Ascending aorta (tissue), 2 donors: Measurements from ENCODE around the gene SH2D3C. TPM values are rescaled to one million over a fixed set of nuclear protein-coding genes. Genes with fewer than 3 reads are reported as not detected.
A peak's percentile ranks its signal among the peaks of the same experiment; 100 is the strongest.

Experiments
- DNase-seq, 2 donors: peaks; one replicate each; pipeline ENCODE4 v3.0.0-alpha.2; 2019; ENCODE audit warnings: low spot score in 2 of 2
- H3K27ac ChIP-seq, 2 donors: fragments of 200-600 bp; sonication (generic); one replicate each; pipeline ENCODE4 v1.5.1; 2016 to 2017; ENCODE audit warnings: mild to moderate bottlenecking in 1 of 2
- H3K27me3 ChIP-seq: fragments of 200-600 bp; sonication (generic); one replicate; pipeline ENCODE4 v1.5.1; 2017
- H3K36me3 ChIP-seq, 2 donors: fragments of 200-600 bp; sonication (generic); one replicate each; pipeline ENCODE4 v1.5.1; 2016
- H3K4me1 ChIP-seq, 2 donors: fragments of 200-600 bp; sonication (generic); one replicate each; pipeline ENCODE4 v1.5.1; 2016 to 2017; ENCODE audit warnings: mild to moderate bottlenecking in 1 of 2
- H3K4me3 ChIP-seq, 2 donors: fragments of 200-600 bp; sonication (generic); one replicate each; pipeline ENCODE4 v1.5.1; 2016 to 2017; ENCODE audit warnings: mild to moderate bottlenecking in 1 of 2
- H3K9me3 ChIP-seq, 2 donors: fragments of 200-600 bp; sonication (generic); one replicate each; pipeline ENCODE4 v1.5.1; 2016
- CTCF ChIP-seq, 3 experiments: fragments of 200-600 bp in 2 of 3; fragments of 450-650 bp in 1 of 3; sonication (generic) in 2 of 3; IDR thresholded peaks; one replicate each; pipeline ENCODE4 v1.5.1; 2016 to 2019; ENCODE audit warnings: antibody characterized with exemption in 3 of 3, mild to moderate bottlenecking in 1 of 3, moderate library complexity in 1 of 3
- intact Hi-C: fragments of 100-400 bp; cut with DNase I; formaldehyde crosslinking; loops from one replicate; pipeline ENCODE4 v1.15.1; 2023
- total RNA-seq: library from RNA; depleted of rRNA; stranded (reverse); fragments of >200 nt; gene quantifications from one replicate; pipeline ENCODE4 v1.1.0, GENCODE V29; 2016

Gene SH2D3C
- total RNA-seq, result 49.5 TPM

- H3K36me3 ChIP-seq, result no peaks in the 10 kb centered on the region
- no peak within 1 kb of the TSS for H3K27ac ChIP-seq
- TF ChIP-seq CTCF (IDR thresholded peaks at IDR 0.05), result no peak
- no peak for DNase-seq
- no peaks in the 10 kb centered on the region for H3K4me1 ChIP-seq
- H3K4me3 ChIP-seq, result peak within 1 kb of the TSS in 1 of 2 donors; percentile 27
- H3K27me3 ChIP-seq, result no peaks in the 10 kb centered on the region
- H3K9me3 ChIP-seq, result no peaks in the 10 kb centered on the region
- intact Hi-C loops, result no loop called here
Measured at GRCh38 chr9:127778280-127779135, at the start of gene SH2D3C. SH2D3C (minus strand) TSS chr9:127778666; CDS start chr9:127778627, 39 bp downstream.

DNA sequence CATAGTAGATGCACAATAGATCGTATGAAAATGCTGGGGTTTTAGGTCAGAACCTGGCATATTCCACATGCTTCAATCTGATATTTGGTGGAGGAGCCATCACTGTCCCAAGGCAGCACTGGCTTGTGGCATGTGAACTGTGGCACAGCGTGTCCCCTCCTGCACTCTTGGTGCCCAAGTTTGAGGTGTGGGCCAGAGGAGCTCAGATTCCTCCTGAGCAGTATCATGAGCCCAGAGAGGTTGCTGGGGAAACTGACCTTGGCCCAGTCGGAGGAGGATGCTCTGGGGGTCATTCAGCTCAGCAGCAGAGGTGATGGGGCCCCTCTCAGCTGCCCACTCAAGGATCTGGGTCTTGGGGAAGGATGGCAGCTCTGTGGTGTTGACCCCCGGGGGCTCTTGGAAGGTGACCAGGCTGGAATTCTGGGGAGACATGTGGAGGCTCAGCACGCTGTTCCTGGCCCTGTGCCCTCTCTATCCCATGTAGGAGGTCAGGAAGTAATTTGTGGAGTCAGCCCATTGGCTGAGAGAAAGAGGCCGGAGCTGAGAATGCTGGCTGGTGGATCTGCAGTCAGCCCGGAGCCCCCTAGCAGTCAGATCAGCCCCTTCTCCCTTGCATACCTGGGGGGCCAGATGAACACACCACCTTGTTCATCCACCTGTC is 47.9 kb upstream of the SH2D3C start:
- DNase-seq, result no peak
- Histone ChIP-seq H3K27me3 (no peaks in the 10 kb centered on the region), H3K36me3 (peaks cover 45 to 64% of the 10 kb centered on the region in 2 donors), H3K4me3 (no peak overlapping the region), H3K9me3 (no peaks in the 10 kb centered on the region), H3K27ac (peak overlapping the region; percentile 89 to 95), H3K4me1 (peaks cover 6 to 39% of the 10 kb centered on the region in 2 donors)
- intact Hi-C loops, result loop anchor here (5.0 kb wide), 1 partner anchor 36 kb away; no protein-coding TSS in a partner anchor
- no peak for TF ChIP-seq CTCF (IDR thresholded peaks at IDR 0.05)

DNA sequence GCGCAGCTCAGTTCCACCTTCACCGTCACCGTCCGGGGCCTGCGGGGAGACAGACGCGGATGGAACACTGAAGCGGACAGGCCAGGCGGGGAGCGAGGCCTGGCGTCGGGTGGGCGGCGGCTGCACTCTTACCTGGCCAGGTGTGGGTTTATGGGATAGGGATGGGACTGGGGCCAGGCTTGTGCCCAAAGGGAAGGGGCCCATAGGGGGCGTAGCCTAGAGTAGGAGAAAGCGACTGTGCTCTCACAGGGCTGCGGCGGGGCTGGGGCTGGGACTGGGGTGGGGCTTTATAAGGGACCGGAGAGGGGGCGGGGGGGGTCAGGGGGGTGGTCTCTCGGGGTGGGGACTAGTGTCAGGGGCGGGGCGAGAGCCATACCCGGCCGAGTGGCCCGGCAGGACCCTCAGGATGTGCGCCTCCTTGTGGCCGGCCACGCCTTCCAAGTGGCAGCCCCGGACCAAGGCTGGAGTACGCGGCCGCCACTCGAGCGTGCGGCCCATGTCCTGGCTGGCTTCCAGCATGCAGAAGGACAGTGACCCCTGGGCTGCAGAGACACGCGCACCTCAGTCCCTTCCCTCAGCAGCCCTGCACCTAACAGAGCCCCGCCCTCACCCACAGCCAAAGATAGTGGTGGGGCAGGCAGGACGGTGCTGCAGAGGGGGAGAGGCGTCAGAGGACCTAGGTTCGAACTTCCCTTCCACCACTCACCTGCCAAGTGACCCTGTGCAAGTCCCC is 47.0 kb upstream of the SH2D3C start:
- H3K27ac ChIP-seq, result peak overlapping the region; percentile 89 to 95
- peak in 1 of 3 experiments; percentile 27 for TF ChIP-seq CTCF (IDR thresholded peaks at IDR 0.05)
- peaks cover 6 to 31% of the 10 kb centered on the region in 2 donors for H3K4me1 ChIP-seq
- H3K4me3 ChIP-seq, result no peak overlapping the region
- H3K36me3 ChIP-seq, result peaks cover 54 to 72% of the 10 kb centered on the region in 2 donors
- no peaks in the 10 kb centered on the region for H3K27me3 ChIP-seq
- H3K9me3 ChIP-seq, result no peaks in the 10 kb centered on the region
- DNase-seq, result no peak
- intact Hi-C loops, result loop anchor here (5.0 kb wide), 1 partner anchor 37 kb away; no protein-coding TSS in a partner anchor

- Histone ChIP-seq H3K9me3 (no peaks in the 10 kb centered on the region), H3K27ac (no peak overlapping the region), H3K4me1 (peaks cover 0 to 4% of the 10 kb centered on the region in 2 donors), H3K36me3 (peaks cover 81 to 96% of the 10 kb centered on the region in 2 donors), H3K4me3 (no peak overlapping the region), H3K27me3 (no peaks in the 10 kb centered on the region)
- intact Hi-C loops, result no loop called here
- TF ChIP-seq CTCF (IDR thresholded peaks at IDR 0.05), result no peak
- no peak for DNase-seq
Measured at GRCh38 chr9:127822108-127822507, 43.6 kb upstream of the SH2D3C start.

- intact Hi-C loops, result no loop called here
- peaks cover 77 to 96% of the 10 kb centered on the region in 2 donors for H3K36me3 ChIP-seq
- no peak for TF ChIP-seq CTCF (IDR thresholded peaks at IDR 0.05)
- H3K9me3 ChIP-seq, result no peaks in the 10 kb centered on the region
- DNase-seq, result no peak
- no peaks in the 10 kb centered on the region for H3K27me3 ChIP-seq
- no peaks in the 10 kb centered on the region for H3K4me1 ChIP-seq
- H3K27ac ChIP-seq, result peak overlapping the region in 1 of 2 donors; percentile 36
- no peak overlapping the region for H3K4me3 ChIP-seq
Measured at GRCh38 chr9:127818574-127818973, 40.1 kb upstream of the SH2D3C start.
